NCI-H2171 treated with DMSO at 0.1 percent for 48 hours (cell line): Measurements from ENCODE around the gene VIT.

ENCODE experiments used
- DNase-seq: peaks from one replicate; lab custom pipeline; 2025; lab: John Stamatoyannopoulos, UW

Gene VIT

DNA sequence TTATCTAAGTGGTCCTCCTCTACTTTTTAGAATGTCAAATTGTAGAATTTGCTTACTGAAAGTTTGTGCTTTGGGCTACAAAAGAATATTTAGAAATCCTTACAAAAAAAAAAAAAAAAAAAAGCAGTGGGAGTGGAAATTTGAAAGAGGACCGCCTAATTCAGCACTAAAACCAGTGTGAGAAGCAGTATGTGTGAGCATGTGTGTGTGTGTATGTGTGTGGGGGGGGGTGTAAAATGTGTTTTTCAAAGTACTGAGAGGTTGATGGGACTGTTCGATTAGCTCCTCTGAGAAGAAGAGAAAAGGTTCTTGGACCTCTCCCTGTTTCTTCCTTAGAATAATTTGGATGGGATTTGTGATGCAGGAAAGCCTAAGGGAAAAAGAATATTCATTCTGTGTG lies at the start of gene VIT:
VIT (plus strand) TSS at position 175 of the 400 bp plus-strand sequence. CDS start 19,664 bp downstream, outside the sequence.
- no peak for DNase-seq

DNA sequence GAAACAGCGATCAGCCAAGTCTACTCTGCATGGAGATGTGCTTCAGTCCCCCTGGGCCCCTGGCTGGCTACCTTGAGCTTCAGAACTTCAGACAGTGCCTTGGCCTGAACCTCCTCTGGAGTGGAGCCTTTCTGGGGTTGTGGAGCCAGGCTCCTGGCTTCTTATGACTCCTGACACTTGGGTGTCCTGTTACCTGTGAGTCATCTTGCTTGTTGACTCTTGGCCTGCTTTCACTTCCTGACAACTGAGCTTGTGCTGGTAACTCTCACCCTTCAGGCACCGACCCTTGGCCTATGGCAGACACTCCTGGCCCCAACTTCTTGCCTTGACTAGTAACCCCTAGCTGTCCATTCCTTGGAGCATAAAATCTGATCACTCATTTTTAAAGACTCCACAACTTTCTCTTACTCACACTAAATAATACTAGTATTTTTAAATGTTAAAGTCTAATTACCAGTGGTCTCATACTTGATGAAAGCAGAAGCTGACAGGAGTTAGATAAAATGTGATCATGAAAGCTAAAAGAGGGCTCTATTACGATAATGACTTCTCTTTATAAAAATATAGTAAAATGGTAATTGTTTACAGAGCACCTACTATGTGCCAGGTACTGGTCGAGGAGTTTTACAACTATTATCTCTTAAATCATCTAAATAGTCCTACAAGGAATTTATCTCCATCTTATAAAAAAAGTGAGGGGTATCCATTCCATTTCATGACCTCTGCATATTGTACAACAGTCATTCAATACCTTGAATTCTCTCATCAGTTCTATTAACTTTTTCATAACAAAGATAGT lies 46.3 kb upstream of the VIT start:
- no peak for DNase-seq

GRCh38 chr2:36653155-36653554 lies 43.4 kb upstream of the VIT start:
- DNase-seq, result no peak

DNA sequence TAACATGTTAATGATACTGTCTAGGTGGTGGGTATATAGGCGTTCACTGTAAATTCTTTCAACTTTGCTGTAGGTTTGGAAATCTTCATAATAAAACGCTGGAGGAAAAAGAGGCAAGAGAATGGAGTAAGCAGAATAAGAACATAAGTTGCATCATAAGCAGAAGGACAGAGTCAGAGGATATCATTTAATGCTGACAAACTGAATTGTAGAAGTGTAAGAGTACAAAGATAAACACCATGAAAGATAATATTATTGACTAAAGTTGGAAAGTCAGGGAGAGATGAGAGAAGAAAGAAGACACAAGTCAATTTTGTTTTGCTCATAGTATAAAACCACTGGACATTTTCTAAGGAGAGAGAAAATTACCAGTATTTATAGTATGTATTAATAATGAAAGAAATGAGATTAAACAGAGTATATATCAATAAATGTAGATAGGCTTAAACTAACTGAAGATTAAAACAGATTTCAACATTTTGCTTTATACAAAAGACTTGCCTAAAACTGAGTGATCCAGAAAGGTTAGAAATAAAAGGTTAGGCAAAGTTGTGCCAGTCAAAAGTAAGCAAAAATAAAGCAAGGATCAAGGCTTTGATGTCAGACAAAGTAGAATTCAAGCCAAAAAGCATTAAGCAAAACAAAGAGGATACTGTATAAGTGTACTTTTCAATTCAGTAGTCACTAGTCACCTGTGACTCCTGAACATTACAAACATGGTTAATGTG lies 42.4 kb upstream of the VIT start:
- DNase-seq, result no peak

- no peak for DNase-seq
Observed at GRCh38 chr2:36655453-36655852, 41.1 kb upstream of the VIT start.

- no peak for DNase-seq
Observed at GRCh38 chr2:36657703-36658102, 38.8 kb upstream of the VIT start.

GRCh38 chr2:36658277-36658748 lies 38.2 kb upstream of the VIT start:
- no peak for DNase-seq

GRCh38 chr2:36659218-36659617 lies 37.3 kb upstream of the VIT start:
- no peak for DNase-seq

GRCh38 chr2:36659872-36660312 lies 36.6 kb upstream of the VIT start:
- no peak for DNase-seq

GRCh38 chr2:36662638-36663037 lies 33.9 kb upstream of the VIT start:
- no peak for DNase-seq

DNA sequence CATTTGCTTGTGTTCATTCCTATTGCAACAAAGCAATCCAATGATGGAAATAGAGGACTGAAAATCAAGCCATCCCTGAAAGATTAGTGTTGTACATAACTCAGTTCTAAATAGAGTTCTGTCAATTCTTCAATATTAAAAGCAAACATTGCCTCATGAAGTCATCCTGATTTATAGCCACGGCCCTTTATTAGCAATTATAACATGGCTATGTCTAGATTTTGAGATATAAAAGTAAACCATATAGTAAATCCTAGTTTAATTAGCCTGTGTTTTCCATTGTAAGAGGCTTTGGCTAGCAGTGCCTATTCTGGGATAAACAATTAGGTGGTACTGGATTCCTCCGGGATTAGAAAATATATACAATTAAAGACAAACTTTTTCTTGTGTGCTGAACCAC lies 33.2 kb upstream of the VIT start:
- DNase-seq, result no peak

DNA sequence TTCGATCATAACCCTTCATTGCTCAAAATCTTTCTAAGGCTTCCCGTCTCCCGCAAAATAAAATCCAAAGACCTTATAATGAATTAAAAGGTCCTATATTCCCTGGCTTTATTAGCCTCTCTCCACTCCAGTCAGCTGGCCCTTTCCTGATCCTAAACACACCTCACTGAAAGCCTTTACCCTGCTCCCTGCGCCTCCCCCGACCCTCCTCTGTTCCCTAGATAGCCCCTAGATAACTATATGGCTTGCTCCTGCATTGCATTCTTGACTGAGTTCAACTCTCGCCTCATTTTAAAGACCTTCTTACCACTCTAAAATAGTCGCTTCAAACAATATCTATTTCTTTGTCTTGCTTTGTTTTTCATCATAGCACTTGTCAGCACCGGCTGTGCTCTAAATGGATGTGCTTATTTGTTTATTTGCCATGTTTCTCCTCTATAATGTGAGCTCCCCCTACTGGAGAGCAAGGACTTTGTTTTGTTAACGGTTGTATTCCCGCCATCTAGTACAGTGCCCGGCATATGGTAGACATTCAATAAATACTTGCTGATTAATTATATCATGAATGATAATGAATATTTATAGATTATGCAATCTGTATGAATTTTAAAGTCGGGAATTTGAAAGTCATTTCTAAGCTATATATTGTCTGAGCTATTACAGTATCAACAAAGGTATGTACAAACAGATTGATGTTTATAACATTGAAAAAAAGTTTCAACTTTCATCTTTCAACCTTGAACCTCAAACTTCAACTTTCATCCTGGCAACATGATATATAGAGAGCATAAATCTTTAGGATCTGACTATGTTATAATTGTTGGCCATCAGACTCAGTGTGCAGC lies 32.4 kb upstream of the VIT start:
- peak; percentile 64 for DNase-seq

DNA sequence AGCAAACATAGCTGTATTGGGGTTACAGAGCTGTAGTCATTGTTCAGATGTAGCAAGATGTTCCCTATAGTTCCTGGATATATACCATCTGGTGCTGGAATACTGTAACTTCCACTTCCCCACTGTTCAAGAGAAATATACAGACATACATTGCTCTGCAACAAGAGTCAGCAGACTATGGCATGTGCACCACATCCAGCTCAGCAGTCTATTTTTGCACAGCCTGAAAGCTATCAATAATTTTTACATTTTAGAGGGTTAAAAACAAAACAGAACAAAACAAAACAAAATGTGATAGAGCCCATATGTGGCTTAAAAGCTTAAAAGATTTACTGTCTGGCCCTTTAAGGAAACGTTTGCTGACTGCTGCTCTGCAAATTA lies 31.8 kb upstream of the VIT start:
- DNase-seq, result no peak

- DNase-seq, result no peak
Observed at GRCh38 chr2:36667931-36668330, 28.6 kb upstream of the VIT start.

GRCh38 chr2:36670881-36671595 lies 25.5 kb upstream of the VIT start:
- DNase-seq, result no peak

GRCh38 chr2:36671731-36672130 lies 24.8 kb upstream of the VIT start:
- DNase-seq, result no peak

DNA sequence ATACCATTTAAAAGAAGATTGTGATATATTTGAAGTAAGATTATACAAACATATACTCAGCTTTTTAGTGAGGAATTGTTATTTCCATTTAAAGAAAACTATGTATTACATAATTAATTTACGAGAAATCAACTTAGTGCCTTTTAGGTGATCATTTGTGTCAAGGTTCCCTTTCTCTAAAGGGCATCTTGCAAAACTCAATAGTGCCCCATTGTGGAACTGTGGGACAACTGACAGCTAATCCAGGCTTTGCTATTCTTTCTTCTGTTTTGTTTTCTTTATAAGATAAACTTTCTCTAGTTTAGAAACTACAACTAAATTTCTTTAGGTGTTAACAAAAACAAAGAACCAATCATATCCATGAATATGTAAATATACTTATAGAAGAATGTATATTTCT lies 24.3 kb upstream of the VIT start:
- no peak for DNase-seq

GRCh38 chr2:36675579-36676282 lies 20.8 kb upstream of the VIT start:
- DNase-seq, result no peak

GRCh38 chr2:36676364-36676763 lies 20.1 kb upstream of the VIT start:
- no peak for DNase-seq

GRCh38 chr2:36677386-36677785 lies 19.1 kb upstream of the VIT start:
- no peak for DNase-seq

DNA sequence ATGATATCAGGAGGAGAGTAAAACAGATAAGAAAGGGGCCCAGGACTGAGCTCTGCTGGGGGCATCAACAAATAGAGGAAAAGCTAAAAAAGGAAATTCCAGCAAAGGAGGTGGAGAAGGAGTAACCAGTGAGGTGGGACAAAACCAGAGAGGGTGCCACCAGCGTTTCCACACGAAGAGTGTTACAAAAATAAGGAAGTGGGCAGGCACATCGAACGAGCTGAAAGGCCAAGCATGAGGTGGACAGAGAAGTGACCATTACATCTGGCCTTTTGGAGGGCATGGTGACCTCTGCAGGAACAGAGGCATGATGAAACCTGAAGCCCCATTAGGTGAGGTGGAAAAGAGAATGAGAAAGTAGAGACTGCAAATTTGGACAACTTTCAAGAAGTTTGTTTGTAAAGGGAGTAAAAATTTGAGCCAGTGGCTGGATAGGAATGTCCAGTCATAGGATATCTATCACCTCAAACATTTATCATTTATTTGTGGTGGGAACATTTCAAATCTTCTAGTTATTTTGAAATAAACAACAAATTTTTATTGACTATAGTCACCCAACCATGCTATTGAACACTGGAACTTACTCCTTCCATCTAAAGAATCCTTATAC lies 18.4 kb upstream of the VIT start:
- DNase-seq, result no peak
